Measurements from ENCODE around the gene CD300LF.

DNA sequence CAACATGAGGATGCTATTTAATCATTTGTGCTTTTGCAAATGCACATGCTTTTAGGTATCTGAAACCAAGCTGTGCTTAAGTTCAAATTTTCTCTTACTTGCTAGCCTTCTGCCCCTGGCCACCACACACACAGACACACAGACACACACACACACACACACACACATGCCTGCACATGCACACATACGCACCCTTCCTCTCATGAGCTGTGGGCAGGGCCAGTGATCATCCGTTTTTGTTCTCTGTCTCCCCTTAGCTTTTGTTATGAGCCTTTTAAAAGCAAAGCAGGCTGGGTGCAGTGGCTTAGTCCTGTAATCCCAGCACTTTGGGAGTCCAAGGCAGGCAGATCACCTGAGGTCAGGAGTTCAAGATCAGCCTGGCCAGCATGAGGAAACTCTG lies 34.2 kb downstream of the CD300LF start:
- no peak for TF ChIP-seq POLR2AphosphoS5 (IDR thresholded peaks at IDR 0.05)
- TF ChIP-seq, protein P1, sequence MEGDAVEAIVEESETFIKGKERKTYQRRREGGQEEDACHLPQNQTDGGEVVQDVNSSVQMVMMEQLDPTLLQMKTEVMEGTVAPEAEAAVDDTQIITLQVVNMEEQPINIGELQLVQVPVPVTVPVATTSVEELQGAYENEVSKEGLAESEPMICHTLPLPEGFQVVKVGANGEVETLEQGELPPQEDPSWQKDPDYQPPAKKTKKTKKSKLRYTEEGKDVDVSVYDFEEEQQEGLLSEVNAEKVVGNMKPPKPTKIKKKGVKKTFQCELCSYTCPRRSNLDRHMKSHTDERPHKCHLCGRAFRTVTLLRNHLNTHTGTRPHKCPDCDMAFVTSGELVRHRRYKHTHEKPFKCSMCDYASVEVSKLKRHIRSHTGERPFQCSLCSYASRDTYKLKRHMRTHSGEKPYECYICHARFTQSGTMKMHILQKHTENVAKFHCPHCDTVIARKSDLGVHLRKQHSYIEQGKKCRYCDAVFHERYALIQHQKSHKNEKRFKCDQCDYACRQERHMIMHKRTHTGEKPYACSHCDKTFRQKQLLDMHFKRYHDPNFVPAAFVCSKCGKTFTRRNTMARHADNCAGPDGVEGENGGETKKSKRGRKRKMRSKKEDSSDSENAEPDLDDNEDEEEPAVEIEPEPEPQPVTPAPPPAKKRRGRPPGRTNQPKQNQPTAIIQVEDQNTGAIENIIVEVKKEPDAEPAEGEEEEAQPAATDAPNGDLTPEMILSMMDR (IDR thresholded peaks at IDR 0.05 in 8 of 11, conservative IDR thresholded peaks at IDR 0.05 in 3 of 11), result no peak
